Neural cell (in vitro differentiated cells): Measurements from ENCODE around the gene ATP1A1. TPM values are rescaled to one million over a fixed set of nuclear protein-coding genes. Genes with fewer than 3 reads are reported as not detected.
A peak's percentile ranks its signal among the peaks of the same experiment; 100 is the strongest.

Experiments
- H2AFZ ChIP-seq: fragments of 200-600, 300-800 bp; sonication (generic), shearing (Covaris generic); 2 replicates; pipeline ENCODE4 v1.6.0; 2014; ENCODE audit warnings: low read depth, mild to moderate bottlenecking, antibody characterized with exemption, low read length, moderate library complexity
- H3F3A ChIP-seq: fragments of 200-600 bp; shearing (Covaris generic); 2 replicates; pipeline ENCODE4 v1.6.1; 2016; ENCODE audit warnings: mild to moderate bottlenecking, moderate library complexity, mixed read lengths, antibody characterized with exemption, low read length; ENCODE audit not compliant: insufficient read depth, poor library complexity, severe bottlenecking
- H3K27ac ChIP-seq: fragments of 200-600, 300-800 bp; sonication (generic), shearing (Covaris generic); 2 replicates; pipeline ENCODE4 v1.5.1; 2014; ENCODE audit warnings: mild to moderate bottlenecking, low read length, moderate library complexity
- H3K27me3 ChIP-seq: fragments of 300-800, 200-600 bp; sonication (generic), shearing (Covaris generic); 2 replicates; pipeline ENCODE4 v1.6.0; 2014; ENCODE audit warnings: mild to moderate bottlenecking, low read depth, low read length, moderate library complexity; ENCODE audit not compliant: insufficient read depth
- H3K36me3 ChIP-seq: fragments of 300-800, 200-600 bp; sonication (generic), shearing (Covaris generic); 2 replicates; pipeline ENCODE4 v1.5.1; 2014; ENCODE audit warnings: mild to moderate bottlenecking, antibody characterized with exemption, low read length, moderate library complexity; ENCODE audit not compliant: insufficient read depth
- H3K4me2 ChIP-seq: fragments of 300-800, 200-600 bp; sonication (generic), shearing (Covaris generic); 2 replicates; pipeline ENCODE4 v1.6.0; 2014; ENCODE audit warnings: mild to moderate bottlenecking, low read length
- H3K4me3 ChIP-seq: fragments of 300-800, 200-600 bp; sonication (generic), shearing (Covaris generic); 2 replicates; pipeline ENCODE4 v1.5.1; 2014; ENCODE audit warnings: mild to moderate bottlenecking, low read length, moderate library complexity
- H3K79me2 ChIP-seq: fragments of 200-600 bp; shearing (Covaris generic); replicated peaks from 2 replicates; pipeline ENCODE4 v1.6.0; 2014; ENCODE audit warnings: mild to moderate bottlenecking, low read length, moderate library complexity; ENCODE audit not compliant: insufficient read depth
- H3K9ac ChIP-seq: fragments of 300-800, 200-600 bp; sonication (generic), shearing (Covaris generic); 2 replicates; pipeline ENCODE4 v1.6.1; 2016; ENCODE audit warnings: mild to moderate bottlenecking, low read length, mixed read lengths
- H3K9me2 ChIP-seq: fragments of 200-600 bp; shearing (Covaris generic); 2 replicates; pipeline ENCODE4 v1.6.1; 2016; ENCODE audit warnings: mild to moderate bottlenecking, low read length, mixed read lengths; ENCODE audit not compliant: insufficient read depth
- H3K9me3 ChIP-seq: fragments of 200-600, 300-800 bp; sonication (generic), shearing (Covaris generic); 2 replicates; pipeline ENCODE4 v1.6.1; 2016; ENCODE audit warnings: mild to moderate bottlenecking, mixed run types, low read length, moderate library complexity, mixed read lengths
- H4K20me1 ChIP-seq: fragments of 200-600 bp; shearing (Covaris generic); 2 replicates; pipeline ENCODE4 v1.6.1; 2016; ENCODE audit warnings: mild to moderate bottlenecking, mixed run types; ENCODE audit not compliant: insufficient read depth
- EP300 ChIP-seq: fragments of 450-650 bp; conservative IDR thresholded peaks from 2 replicates; pipeline ENCODE4 v1.6.1; 2014; ENCODE audit warnings: antibody characterized with exemption, mild to moderate bottlenecking, moderate library complexity; ENCODE audit not compliant: poor library complexity, severe bottlenecking
- EZH2 ChIP-seq: fragments of 200-600, 300-800 bp; shearing (Covaris generic), sonication (generic); IDR thresholded peaks from 2 replicates; pipeline ENCODE4 v1.6.1; 2014; ENCODE audit warnings: antibody characterized with exemption, low read length, borderline replicate concordance, mild to moderate bottlenecking; ENCODE audit not compliant: insufficient read depth, poor library complexity, severe bottlenecking
- MXI1 ChIP-seq: fragments of 450-650 bp; conservative IDR thresholded peaks from 2 replicates; pipeline ENCODE4 v1.6.1; 2014; ENCODE audit warnings: antibody characterized with exemption, mild to moderate bottlenecking; ENCODE audit not compliant: poor library complexity, severe bottlenecking
- POLR2AphosphoS5 ChIP-seq: IDR thresholded peaks from 2 replicates; pipeline ENCODE4 v1.6.1; 2012
- RAD21 ChIP-seq: fragments of 450-650 bp; conservative IDR thresholded peaks from 2 replicates; pipeline ENCODE4 v1.6.1; 2014; ENCODE audit warnings: antibody characterized with exemption, mild to moderate bottlenecking, moderate library complexity
- SMC3 ChIP-seq: fragments of 450-650 bp; conservative IDR thresholded peaks from 2 replicates; pipeline ENCODE4 v1.6.1; 2014; ENCODE audit warnings: antibody characterized with exemption, mild to moderate bottlenecking, moderate library complexity; ENCODE audit not compliant: poor library complexity
- TAF1 ChIP-seq: IDR thresholded peaks from 2 replicates; pipeline ENCODE4 v1.6.1; 2012; ENCODE audit warnings: low read depth
- polyA plus RNA-seq: library from polyadenylated mRNA; depleted of rRNA; stranded (reverse); fragments of >200 nt; gene quantifications from 2 replicates; pipeline ENCODE4 v1.2.3, GENCODE V29; 2014
- TF ChIP-seq, protein P1 (sequence below): IDR thresholded peaks from 2 replicates; pipeline ENCODE4 v1.6.1; 2012; ENCODE audit warnings: borderline replicate concordance
- TF ChIP-seq, protein P2 (sequence below): fragments of 450-650 bp; IDR thresholded peaks from 2 replicates; pipeline ENCODE4 v1.5.1; 2014; ENCODE audit warnings: antibody characterized with exemption, mild to moderate bottlenecking, moderate library complexity; ENCODE audit not compliant: poor library complexity, severe bottlenecking

Gene ATP1A1
- polyA plus RNA-seq, 1 donor from 2014 or later: 44.2 TPM

DNA sequence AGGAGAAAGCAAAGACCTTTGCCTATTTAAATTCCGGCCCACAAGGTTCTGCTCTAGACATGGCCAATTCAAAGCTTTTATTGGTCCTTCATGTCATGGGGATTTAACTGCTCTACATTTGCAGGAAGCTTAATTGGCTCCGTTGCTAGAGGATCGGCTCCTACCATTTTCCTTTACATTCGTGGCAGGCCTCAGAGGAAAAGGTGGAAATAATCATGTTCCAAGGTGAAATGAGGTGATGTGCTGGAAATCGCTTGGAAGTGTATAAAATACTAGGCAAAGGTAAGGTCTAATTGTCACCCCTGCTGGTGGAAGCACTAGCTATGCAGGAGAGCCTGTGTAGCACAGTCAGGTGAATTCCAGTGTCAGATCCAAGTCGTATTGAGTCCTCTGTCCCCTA, 55.5 kb downstream of the ATP1A1 start:
- no peak overlapping the region for H2AFZ ChIP-seq
- H4K20me1 ChIP-seq: no peaks in the 10 kb centered on the region
- H3K79me2 ChIP-seq: no peaks in the 10 kb centered on the region
- H3K4me3 ChIP-seq: no peak overlapping the region
- H3K9ac ChIP-seq: no peak overlapping the region
- H3K9me3 ChIP-seq: no peaks in the 10 kb centered on the region
- H3K9me2 ChIP-seq: no peaks in the 10 kb centered on the region
- H3K27ac ChIP-seq: peak overlapping the region; percentile 50
- H3K4me2 ChIP-seq: no peak overlapping the region
- H3K36me3 ChIP-seq: no peaks in the 10 kb centered on the region
- no peaks in the 10 kb centered on the region for H3F3A ChIP-seq
- H3K27me3 ChIP-seq: no peaks in the 10 kb centered on the region
- TF ChIP-seq, protein P1, sequence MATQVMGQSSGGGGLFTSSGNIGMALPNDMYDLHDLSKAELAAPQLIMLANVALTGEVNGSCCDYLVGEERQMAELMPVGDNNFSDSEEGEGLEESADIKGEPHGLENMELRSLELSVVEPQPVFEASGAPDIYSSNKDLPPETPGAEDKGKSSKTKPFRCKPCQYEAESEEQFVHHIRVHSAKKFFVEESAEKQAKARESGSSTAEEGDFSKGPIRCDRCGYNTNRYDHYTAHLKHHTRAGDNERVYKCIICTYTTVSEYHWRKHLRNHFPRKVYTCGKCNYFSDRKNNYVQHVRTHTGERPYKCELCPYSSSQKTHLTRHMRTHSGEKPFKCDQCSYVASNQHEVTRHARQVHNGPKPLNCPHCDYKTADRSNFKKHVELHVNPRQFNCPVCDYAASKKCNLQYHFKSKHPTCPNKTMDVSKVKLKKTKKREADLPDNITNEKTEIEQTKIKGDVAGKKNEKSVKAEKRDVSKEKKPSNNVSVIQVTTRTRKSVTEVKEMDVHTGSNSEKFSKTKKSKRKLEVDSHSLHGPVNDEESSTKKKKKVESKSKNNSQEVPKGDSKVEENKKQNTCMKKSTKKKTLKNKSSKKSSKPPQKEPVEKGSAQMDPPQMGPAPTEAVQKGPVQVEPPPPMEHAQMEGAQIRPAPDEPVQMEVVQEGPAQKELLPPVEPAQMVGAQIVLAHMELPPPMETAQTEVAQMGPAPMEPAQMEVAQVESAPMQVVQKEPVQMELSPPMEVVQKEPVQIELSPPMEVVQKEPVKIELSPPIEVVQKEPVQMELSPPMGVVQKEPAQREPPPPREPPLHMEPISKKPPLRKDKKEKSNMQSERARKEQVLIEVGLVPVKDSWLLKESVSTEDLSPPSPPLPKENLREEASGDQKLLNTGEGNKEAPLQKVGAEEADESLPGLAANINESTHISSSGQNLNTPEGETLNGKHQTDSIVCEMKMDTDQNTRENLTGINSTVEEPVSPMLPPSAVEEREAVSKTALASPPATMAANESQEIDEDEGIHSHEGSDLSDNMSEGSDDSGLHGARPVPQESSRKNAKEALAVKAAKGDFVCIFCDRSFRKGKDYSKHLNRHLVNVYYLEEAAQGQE: peak; percentile 94
- TF ChIP-seq, protein P2, sequence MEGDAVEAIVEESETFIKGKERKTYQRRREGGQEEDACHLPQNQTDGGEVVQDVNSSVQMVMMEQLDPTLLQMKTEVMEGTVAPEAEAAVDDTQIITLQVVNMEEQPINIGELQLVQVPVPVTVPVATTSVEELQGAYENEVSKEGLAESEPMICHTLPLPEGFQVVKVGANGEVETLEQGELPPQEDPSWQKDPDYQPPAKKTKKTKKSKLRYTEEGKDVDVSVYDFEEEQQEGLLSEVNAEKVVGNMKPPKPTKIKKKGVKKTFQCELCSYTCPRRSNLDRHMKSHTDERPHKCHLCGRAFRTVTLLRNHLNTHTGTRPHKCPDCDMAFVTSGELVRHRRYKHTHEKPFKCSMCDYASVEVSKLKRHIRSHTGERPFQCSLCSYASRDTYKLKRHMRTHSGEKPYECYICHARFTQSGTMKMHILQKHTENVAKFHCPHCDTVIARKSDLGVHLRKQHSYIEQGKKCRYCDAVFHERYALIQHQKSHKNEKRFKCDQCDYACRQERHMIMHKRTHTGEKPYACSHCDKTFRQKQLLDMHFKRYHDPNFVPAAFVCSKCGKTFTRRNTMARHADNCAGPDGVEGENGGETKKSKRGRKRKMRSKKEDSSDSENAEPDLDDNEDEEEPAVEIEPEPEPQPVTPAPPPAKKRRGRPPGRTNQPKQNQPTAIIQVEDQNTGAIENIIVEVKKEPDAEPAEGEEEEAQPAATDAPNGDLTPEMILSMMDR: peak; percentile 33
- TF ChIP-seq RAD21: no peak

DNA sequence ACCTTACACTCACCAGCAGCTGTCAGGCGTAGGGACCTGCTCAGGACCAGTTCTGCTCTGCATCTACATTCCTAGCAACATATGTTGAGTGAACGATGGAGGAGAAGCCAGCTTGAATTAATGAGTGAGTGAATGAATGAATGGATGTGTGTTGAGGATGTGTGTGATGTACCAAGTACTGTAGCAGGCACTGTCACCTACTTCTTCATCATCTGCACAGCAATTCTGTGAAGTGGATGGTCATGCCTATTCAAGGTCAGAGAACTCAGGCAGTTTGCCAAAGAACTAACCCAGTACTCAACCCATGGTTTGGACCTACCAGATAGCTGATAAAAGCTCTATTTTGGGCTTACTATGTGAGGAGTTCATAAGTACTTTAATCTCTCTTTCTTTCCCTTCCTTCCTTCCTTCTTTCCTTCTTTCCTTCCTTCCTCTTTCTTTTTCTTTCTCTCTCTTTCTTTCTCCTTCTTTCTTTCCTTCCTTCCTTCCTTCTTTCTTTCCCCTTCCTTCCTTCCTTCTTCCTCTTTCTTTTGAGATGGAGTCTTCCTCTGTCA, 56.9 kb downstream of the ATP1A1 start:
- no peak overlapping the region for H3K27ac ChIP-seq
- no peaks in the 10 kb centered on the region for H3K79me2 ChIP-seq
- TF ChIP-seq POLR2AphosphoS5 (no peak), EZH2 (no peak), SMC3 (no peak), RAD21 (no peak), MXI1 (no peak), TAF1 (no peak), EP300 (no peak)
- TF ChIP-seq, protein P1: no peak
- TF ChIP-seq, protein P2: no peak
- H3K27me3 ChIP-seq: no peaks in the 10 kb centered on the region
- H2AFZ ChIP-seq: no peak overlapping the region
- no peaks in the 10 kb centered on the region for H4K20me1 ChIP-seq
- H3K9me3 ChIP-seq: no peaks in the 10 kb centered on the region
- no peaks in the 10 kb centered on the region for H3K9me2 ChIP-seq
- no peaks in the 10 kb centered on the region for H3F3A ChIP-seq
- no peaks in the 10 kb centered on the region for H3K36me3 ChIP-seq
- H3K4me2 ChIP-seq: no peak overlapping the region
- no peak overlapping the region for H3K4me3 ChIP-seq
- no peak overlapping the region for H3K9ac ChIP-seq
